ENCODE results near the gene SPAG7. TPM values are rescaled to one million over a fixed set of nuclear protein-coding genes. Genes with fewer than 3 reads are reported as not detected.
A peak's percentile ranks its signal among the peaks of the same experiment; 100 is the strongest.

Gene SPAG7
- total and polyA plus RNA-seq, 8 donors, result 15.8 to 58.4 (median 25.2) TPM

DNA sequence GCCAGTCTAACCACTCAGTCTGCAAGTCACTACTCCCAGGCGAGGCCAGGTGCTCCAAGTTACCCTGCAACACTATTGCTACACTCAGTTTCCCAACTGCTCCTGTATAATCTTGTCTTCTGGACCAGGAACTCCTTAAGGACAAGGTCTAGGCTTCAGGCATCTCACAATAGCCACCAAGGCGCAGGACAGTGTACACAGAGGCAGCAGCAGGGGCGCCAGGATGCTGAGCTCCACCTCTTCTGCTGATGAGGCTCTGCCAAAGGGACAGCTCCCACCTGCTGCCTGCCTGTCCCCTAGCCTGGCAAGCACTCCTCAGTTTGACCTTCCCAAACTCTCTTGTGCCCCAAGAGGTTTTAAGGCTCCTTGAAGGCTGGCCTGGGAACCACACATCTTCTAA is 31.2 kb downstream of the SPAG7 start:
- TF ChIP-seq, protein P1, sequence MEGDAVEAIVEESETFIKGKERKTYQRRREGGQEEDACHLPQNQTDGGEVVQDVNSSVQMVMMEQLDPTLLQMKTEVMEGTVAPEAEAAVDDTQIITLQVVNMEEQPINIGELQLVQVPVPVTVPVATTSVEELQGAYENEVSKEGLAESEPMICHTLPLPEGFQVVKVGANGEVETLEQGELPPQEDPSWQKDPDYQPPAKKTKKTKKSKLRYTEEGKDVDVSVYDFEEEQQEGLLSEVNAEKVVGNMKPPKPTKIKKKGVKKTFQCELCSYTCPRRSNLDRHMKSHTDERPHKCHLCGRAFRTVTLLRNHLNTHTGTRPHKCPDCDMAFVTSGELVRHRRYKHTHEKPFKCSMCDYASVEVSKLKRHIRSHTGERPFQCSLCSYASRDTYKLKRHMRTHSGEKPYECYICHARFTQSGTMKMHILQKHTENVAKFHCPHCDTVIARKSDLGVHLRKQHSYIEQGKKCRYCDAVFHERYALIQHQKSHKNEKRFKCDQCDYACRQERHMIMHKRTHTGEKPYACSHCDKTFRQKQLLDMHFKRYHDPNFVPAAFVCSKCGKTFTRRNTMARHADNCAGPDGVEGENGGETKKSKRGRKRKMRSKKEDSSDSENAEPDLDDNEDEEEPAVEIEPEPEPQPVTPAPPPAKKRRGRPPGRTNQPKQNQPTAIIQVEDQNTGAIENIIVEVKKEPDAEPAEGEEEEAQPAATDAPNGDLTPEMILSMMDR (IDR thresholded peaks at IDR 0.05), result no peak
- WGBS, 2 donors, result 86 to 89% methylated on average over 3 of the region's 3 CpGs
- Histone ChIP-seq H3K4me1 (peaks cover 4 to 17% (median 11%) of the 10 kb centered on the region in 3 donors), H3K9me3 (no peaks in the 10 kb centered on the region), H3K4me3 (no peak overlapping the region), H3K27me3 (no peaks in the 10 kb centered on the region), H3K27ac (no peak overlapping the region), H3K36me3 (peaks cover 0 to 7% (median 6%) of the 10 kb centered on the region in 3 donors)
- DNase-seq (peak in 1 of 6 donors; percentile 38), FAIRE-seq (no peak), ATAC-seq (no peak)
- intact Hi-C loops (cut with DNase I), result loop anchor here in 1 of 3 donors (10.0 kb wide), 1 partner anchor 48 kb away; the partner anchor contains the start of gene CAMTA2

DNA sequence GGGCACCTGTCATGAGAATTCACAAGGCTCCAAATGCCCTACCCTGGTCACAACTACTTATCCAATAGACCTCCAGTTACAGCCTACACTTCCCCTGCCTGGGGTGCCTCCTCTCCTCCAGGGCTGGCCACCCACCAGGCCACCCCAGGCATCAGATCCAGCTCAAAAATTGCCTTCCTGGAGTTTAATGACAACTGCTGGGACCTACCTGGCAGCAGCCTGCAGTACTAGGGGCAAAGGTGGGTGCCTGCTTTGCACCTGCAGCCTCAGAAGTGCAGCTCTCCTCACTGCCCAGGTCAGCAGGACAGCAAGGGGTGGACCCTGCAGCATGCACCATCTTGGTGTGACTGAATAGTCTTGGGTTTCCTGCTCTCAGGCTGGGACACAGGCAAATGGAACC is 32.0 kb downstream of the SPAG7 start:
- intact Hi-C loops (cut with DNase I), result loop anchor here in 1 of 3 donors (10.0 kb wide), 1 partner anchor 49 kb away; the partner anchor contains the start of gene CAMTA2
- H3K9me3 ChIP-seq, result no peaks in the 10 kb centered on the region
- DNase-seq, result peak in 1 of 6 donors; percentile 15
- no peak for FAIRE-seq
- H3K4me3 ChIP-seq, result no peak overlapping the region
- H3K27me3 ChIP-seq, result no peaks in the 10 kb centered on the region
- peaks cover 0 to 12% (median 7%) of the 10 kb centered on the region in 3 donors for H3K4me1 ChIP-seq
- H3K27ac ChIP-seq, result no peak overlapping the region
- TF ChIP-seq, protein P1 (IDR thresholded peaks at IDR 0.05), result no peak
- peaks cover 0 to 7% (median 6%) of the 10 kb centered on the region in 3 donors for H3K36me3 ChIP-seq
- no peak for ATAC-seq

DNA sequence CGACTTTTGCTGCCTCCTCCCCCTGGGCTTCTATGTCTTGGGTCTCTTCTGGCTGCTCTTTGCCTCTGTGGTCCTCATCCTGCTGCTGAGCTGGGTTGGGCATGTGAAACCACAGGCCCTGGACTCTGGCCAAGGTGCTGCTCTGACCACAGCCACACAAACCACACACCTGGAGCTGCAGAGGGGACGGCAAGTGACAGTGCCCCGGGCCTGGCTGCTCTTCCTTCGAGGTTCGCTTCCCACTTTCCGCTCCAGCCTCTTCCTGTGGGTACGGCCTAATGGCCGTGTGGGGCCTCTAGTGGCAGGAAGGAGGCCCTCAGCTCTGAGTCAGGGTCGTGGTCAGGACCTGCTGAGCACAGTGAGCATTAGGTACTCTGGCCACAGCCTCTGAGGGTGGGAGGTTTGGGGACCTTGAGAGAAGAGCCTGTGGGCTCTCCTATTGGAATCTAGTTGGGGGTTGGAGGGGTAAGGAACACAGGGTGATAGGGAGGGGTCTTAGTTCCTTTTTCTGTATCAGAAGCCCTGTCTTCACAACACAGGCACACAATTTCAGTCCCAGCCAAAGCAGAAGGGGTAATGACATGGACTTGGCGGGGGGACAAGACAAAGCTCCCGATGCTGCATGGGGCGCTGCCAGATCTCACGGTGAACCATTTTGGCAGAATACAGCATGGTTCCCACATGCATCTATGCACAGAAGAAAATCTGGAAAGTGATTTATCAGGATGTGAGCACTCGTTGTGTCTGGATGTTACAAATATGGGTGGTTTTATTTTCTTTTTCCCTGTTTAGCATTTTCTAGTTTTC is 33.2 kb downstream of the SPAG7 start:
- Histone ChIP-seq H3K9me3 (no peaks in the 10 kb centered on the region), H3K4me3 (no peak overlapping the region), H3K4me1 (peaks cover 0 to 12% (median 7%) of the 10 kb centered on the region in 3 donors), H3K36me3 (peaks cover 0 to 7% (median 6%) of the 10 kb centered on the region in 3 donors), H3K27me3 (no peaks in the 10 kb centered on the region), H3K27ac (no peak overlapping the region)
- TF ChIP-seq, protein P1 (IDR thresholded peaks at IDR 0.05), result no peak
- ATAC-seq, result peak in 3 of 4 donors; percentile 47 to 57 (median 50)
- intact Hi-C loops (cut with DNase I), result loop anchor here in 1 of 3 donors (10.0 kb wide), 1 partner anchor 50 kb away; the partner anchor contains the start of gene CAMTA2
- no peak for FAIRE-seq
- 17 to 21% methylated on average over 14 of the region's 14 CpGs for WGBS, 2 donors
- peak in 4 of 6 donors; percentile 33 to 73 (median 60) for DNase-seq

DNA sequence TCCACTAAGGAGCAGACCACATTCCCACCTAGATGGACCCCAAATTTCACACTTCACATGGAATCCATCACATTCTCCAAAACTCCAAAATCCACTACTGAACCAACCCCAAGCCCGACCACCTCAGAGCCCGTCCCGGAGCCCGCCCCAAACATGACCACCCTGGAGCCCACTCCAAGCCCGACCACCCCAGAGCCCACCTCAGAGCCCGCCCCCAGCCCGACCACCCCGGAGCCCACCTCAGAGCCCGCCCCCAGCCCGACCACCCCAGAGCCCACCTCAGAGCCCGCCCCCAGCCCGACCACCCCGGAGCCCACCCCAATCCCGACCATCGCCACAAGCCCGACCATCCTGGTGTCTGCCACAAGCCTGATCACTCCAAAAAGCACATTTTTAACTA is 34.0 kb downstream of the SPAG7 start:
- no peak overlapping the region for H3K27ac ChIP-seq
- no peaks in the 10 kb centered on the region for H3K27me3 ChIP-seq
- WGBS, 2 donors, result 64 to 79% methylated on average over 15 to 16 of the region's 16 CpGs
- no peak for FAIRE-seq
- DNase-seq, result no peak
- peaks cover 0 to 6% (median 2%) of the 10 kb centered on the region in 3 donors for H3K4me1 ChIP-seq
- H3K36me3 ChIP-seq, result peaks cover 0 to 7% (median 6%) of the 10 kb centered on the region in 3 donors
- no peak for ATAC-seq
- TF ChIP-seq, protein P1 (IDR thresholded peaks at IDR 0.05), result no peak
- intact Hi-C loops (cut with DNase I), result loop anchor here in 1 of 3 donors (10.0 kb wide), 1 partner anchor 51 kb away; the partner anchor contains the start of gene CAMTA2
- no peaks in the 10 kb centered on the region for H3K9me3 ChIP-seq
- H3K4me3 ChIP-seq, result no peak overlapping the region
